ENCODE data around the gene GPR137. TPM values are rescaled to one million over a fixed set of nuclear protein-coding genes. Genes with fewer than 3 reads are reported as not detected.

GPR137 gene
- total RNA-seq, 4 donors from 2014 or later = 17.8 to 30.0 (median 19.7) TPM

- 0% methylated on average over 23 of the region's 58 CpGs for WGBS
- Histone ChIP-seq H3K4me1 (peaks cover 37% of the 10 kb centered on the region), H3K27me3 (no peaks in the 10 kb centered on the region), H3K4me3 (peak overlapping the region; percentile 69), H3K9me3 (no peaks in the 10 kb centered on the region), H3K27ac (peak overlapping the region; percentile 95), H3K36me3 (peaks cover 18% of the 10 kb centered on the region)
- peak; percentile 99 for DNase-seq (ENCODE audit: low spot score in 2 of 2)
- TF ChIP-seq POLR2A (IDR thresholded peaks at IDR 0.05) (peak in 1 of 2 donors; percentile 19), POLR2AphosphoS5 (IDR thresholded peaks at IDR 0.05) (peak; percentile 29 to 96 (median 95)), CTCF (IDR thresholded peaks at IDR 0.05) (peak in 1 of 2 donors; percentile 14), EP300 (IDR thresholded peaks at IDR 0.05) (no peak)
These were observed 16.0 kb upstream of the GPR137 start for GRCh38 chr11:64269540-64270220.

DNA sequence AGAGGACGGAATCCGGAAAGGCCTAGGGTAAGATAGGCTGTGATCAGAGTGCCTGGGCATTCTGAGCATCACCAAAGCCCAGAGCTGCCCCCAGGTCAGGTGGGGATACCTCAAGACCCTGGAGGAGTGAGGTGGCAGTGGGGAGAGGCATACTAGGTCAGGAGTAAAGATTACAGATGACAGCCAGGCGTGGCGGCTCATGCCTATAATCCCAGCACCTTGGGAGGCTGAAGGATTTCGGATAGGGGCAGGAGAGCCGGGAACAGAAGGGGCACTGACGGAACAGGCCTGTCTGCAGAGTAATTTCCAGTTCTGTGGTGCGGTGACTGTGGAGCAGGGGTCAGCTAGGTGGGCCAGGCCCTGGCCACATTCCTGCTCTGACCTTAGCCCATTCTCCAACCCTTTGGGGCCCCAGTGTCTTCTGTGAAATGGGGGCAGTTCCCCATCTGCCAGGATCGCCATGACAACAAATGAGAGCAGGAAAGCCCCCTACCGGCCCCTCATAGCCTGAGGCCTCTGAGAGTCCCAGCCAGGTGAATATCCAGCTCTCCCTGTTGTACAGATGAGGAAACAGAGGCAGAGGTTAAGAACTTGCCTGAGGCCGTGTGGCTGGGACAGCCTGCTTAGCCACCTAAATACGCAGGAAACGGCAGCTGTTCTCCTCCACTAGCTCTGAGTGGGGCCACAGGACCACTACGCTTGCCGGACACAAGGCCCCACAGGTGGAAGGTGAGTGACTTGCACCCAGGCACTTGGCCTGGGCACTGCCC lies 10.4 kb upstream of the GPR137 start:
- H3K27ac ChIP-seq = no peak overlapping the region
- no peaks in the 10 kb centered on the region for H3K27me3 ChIP-seq
- no peak for DNase-seq (ENCODE audit: low spot score in 2 of 2)
- peaks cover 14% of the 10 kb centered on the region for H3K36me3 ChIP-seq
- no peaks in the 10 kb centered on the region for H3K9me3 ChIP-seq
- peaks cover 24% of the 10 kb centered on the region for H3K4me1 ChIP-seq
- 88% methylated on average over 14 of the region's 15 CpGs for WGBS
- no peak for TF ChIP-seq EP300 (IDR thresholded peaks at IDR 0.05)
- TF ChIP-seq CTCF (IDR thresholded peaks at IDR 0.05) = no peak
- TF ChIP-seq POLR2AphosphoS5 (IDR thresholded peaks at IDR 0.05) = no peak
- no peak for TF ChIP-seq POLR2A (IDR thresholded peaks at IDR 0.05)
- H3K4me3 ChIP-seq = no peak overlapping the region

GRCh38 chr11:64275841-64276240 lies 9.8 kb upstream of the GPR137 start:
- H3K4me3 ChIP-seq = no peak overlapping the region
- TF ChIP-seq CTCF (IDR thresholded peaks at IDR 0.05) = no peak
- TF ChIP-seq POLR2A (IDR thresholded peaks at IDR 0.05) = no peak
- no peak for TF ChIP-seq EP300 (IDR thresholded peaks at IDR 0.05)
- TF ChIP-seq POLR2AphosphoS5 (IDR thresholded peaks at IDR 0.05) = no peak
- peaks cover 14% of the 10 kb centered on the region for H3K36me3 ChIP-seq
- H3K27ac ChIP-seq = no peak overlapping the region
- 79% methylated on average over 1 of the region's 2 CpGs for WGBS
- no peak for DNase-seq (ENCODE audit: low spot score in 2 of 2)
- H3K4me1 ChIP-seq = peaks cover 24% of the 10 kb centered on the region
- no peaks in the 10 kb centered on the region for H3K27me3 ChIP-seq
- no peaks in the 10 kb centered on the region for H3K9me3 ChIP-seq

DNA sequence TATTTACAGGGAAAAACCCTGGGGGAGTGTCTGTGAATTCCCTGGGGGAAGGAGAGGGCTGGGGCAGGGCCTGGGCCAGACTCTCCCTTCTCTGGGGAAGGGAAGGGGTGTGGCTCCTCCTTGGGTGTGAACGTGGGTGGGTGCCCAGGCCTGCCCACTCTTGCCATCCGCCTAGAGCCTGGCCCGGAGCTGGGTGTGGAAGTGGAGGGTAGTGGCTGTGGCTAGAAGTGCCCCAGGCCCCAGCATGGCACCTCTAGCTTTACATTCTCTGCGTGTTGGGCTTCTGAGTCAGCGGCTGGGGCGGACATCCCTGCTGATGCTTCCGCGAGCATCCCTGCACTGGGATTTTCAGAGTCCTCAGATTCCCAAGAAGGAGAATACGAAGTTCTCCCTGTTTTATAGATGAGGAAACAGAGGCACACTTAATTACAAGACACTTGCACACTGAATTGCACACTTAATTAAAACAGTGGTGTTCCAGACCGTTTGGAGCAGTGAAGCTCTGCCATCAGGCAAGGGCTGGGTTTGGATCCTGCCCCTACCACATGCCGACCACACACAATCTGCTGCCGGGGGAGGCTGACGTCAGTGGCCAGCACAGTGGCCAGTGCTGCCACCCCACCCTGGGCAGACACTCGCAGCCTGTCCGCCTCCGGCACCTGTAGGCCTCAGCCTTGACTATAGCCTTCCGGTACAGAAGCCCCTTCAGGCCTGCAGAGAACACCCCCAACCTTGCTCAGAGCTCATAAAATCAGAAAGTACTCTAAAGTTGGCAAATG lies 8.8 kb upstream of the GPR137 start:
- DNase-seq (ENCODE audit: low spot score in 2 of 2) = no peak
- Histone ChIP-seq H3K36me3 (peaks cover 14% of the 10 kb centered on the region), H3K4me3 (no peak overlapping the region), H3K27me3 (no peaks in the 10 kb centered on the region), H3K4me1 (peaks cover 19% of the 10 kb centered on the region), H3K9me3 (no peaks in the 10 kb centered on the region), H3K27ac (peak overlapping the region; percentile 7)
- TF ChIP-seq POLR2AphosphoS5 (IDR thresholded peaks at IDR 0.05) (no peak), CTCF (IDR thresholded peaks at IDR 0.05) (no peak), POLR2A (IDR thresholded peaks at IDR 0.05) (no peak), EP300 (IDR thresholded peaks at IDR 0.05) (no peak)
- WGBS = 76% methylated on average over 6 of the region's 17 CpGs

Measured in suprapubic skin (tissue), 4 donors.